WI38 (cell line): ENCODE data around the gene GUCA2B.
A peak's percentile ranks its signal among the peaks of the same experiment; 100 is the strongest.

ENCODE experiments used
- H3K4me3 ChIP-seq: 2 replicates; pipeline ENCODE4 v1.5.1; 2011; ENCODE audit warnings: low read depth, mild to moderate bottlenecking, control low read depth, low read length
- TF ChIP-seq, protein P1 (sequence below): IDR thresholded peaks from 2 replicates; pipeline ENCODE4 v1.5.1; 2012; ENCODE audit warnings: low read depth, mild to moderate bottlenecking, control low read depth, low read length

GUCA2B gene

DNA sequence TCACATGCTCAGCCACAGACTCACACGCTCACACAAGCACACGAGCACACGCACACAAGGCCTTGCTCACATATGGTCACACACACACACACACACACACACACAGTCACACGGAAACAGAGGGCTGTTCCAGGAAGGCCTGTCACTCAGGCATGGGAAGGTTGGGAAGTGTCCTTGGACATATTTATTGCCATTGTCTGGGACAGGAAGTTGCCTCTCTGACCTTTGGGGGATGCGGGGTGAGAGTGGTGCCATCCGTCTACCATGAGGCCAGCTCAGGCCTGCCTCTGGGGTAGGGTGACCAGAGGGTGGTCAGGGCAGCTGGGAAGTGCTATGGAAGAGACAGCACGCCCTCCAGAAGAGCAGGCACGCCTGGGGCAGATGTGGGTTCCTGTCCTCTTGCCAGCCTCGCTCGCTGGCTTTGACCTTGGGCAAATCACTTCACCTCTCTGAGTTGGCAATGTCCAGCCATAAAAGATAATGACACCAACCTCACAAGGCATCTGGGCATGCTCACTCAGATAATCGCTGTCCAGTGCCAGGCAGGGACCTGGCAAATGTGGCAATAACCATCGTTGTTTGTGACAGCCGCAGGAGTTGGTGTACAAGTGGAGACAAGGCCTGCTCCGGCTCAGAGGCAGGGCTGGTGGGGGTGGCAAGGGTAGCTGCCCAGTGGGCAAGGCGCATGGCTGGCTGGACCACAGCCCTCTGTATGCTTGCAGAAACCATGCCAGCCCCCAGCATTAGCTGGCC is 19.3 kb downstream of the GUCA2B start:
- H3K4me3 ChIP-seq = no peak overlapping the region

DNA sequence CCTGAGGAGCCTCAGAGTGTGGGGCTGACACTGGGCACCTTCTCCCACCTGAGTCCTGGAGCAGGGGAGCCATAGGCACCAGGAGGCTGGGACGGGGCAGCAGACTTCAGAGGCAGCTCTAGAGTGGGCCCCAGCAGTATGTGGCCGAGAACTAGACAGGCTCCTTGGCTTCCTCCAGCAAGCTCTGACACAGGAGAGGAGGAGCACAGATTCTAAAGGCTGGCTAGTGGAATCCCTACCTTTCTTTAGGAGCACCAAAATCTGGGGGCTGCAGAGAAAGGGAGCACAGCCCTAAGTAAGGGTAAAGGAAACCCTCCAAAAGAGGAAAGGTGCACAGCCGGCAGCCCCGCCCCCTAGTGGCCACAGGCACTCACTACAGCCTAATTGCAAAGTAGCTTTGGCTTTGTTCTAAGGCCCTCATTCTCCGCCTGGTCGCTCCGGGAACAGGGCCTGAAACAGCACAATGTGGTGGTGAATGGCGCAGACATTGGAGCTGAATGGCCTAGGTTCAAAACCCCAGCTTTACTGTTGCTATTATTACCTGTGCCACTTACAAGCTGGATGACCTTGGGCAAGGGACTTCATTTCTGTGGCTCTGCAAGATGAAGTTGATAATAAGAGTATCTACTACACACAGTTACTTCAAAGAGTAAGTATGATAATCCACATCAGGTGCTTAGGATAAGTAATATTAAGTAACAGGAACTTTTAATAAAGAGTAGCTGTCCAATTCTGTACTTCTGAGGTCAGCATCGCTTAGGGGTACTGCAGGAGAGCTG is 20.1 kb downstream of the GUCA2B start:
- no peak overlapping the region for H3K4me3 ChIP-seq
- TF ChIP-seq, protein P1, sequence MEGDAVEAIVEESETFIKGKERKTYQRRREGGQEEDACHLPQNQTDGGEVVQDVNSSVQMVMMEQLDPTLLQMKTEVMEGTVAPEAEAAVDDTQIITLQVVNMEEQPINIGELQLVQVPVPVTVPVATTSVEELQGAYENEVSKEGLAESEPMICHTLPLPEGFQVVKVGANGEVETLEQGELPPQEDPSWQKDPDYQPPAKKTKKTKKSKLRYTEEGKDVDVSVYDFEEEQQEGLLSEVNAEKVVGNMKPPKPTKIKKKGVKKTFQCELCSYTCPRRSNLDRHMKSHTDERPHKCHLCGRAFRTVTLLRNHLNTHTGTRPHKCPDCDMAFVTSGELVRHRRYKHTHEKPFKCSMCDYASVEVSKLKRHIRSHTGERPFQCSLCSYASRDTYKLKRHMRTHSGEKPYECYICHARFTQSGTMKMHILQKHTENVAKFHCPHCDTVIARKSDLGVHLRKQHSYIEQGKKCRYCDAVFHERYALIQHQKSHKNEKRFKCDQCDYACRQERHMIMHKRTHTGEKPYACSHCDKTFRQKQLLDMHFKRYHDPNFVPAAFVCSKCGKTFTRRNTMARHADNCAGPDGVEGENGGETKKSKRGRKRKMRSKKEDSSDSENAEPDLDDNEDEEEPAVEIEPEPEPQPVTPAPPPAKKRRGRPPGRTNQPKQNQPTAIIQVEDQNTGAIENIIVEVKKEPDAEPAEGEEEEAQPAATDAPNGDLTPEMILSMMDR = peak; percentile 93

More for the DNA sequence above, 19.3 kb downstream of the GUCA2B start:
- TF ChIP-seq, protein P1 = no peak

DNA sequence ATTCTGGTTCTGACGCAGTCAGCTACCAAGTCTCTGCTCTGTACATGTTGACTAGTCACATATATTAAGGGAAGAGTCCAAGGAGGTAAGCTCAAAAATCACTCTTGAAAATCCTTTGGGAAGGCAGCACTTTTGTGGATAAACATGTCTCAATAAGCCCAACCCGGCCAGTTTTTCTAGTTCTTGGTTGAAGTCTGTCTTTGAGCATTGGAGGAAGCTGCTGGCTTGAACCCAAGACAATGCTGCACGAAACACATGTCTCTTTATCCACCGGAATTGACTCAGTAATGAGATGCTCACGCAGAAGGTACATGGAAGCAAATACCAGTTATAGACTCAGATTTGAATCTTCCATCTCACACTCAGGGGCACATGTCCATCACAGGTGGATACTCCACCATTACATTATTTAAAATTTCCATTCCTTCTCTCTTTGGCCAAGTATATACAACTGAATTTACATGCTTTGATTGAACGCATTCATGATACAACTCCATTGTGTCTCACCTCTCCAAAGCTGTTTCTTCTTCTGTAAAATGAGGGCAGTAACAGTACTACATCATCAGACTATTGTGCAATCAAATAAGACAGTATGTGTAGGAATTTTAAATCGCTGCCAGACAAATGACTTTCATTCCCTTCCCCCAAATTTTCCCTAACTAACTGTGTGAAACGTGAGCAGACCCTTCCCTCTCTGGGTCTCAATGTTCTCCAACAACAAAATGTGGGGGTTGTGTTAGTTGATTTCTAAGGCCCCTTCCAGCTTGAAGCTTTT is 20.9 kb downstream of the GUCA2B start:
- H3K4me3 ChIP-seq = no peak overlapping the region
- TF ChIP-seq, protein P1 = no peak

DNA sequence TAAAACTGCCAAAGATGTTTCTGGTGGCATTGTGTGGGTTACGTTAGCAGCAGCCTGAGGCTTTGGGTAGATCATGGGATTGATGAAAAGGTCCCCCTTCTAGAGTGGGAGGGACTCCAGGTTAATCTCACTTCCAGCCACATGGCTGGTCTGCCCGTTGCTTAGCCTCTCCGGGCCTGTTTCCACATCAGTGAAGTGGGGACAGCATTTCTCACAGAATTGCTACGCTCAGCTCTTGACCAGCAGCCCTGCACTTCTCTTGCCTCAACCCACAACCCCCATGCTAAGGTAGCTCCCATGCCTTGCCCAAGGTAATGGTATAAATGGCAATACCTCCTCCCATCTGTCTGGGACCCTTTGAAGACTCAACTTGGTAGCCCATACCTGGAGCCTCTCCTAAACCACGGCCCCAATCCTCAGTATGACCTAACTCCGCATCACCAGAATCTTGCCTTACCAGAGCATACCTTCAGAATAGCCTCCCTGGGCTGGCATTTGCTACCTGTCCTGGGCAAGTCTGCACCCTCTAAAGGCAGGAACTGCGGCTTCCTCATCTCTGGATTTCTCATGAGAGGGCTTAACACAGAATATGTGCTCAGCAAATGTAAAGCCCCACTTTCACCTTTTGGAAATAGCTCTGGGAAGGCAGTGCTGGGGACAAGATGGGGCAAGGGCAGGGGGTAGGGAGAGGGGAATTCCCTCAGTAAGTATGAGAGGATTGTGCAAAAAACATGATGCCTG is 22.3 kb downstream of the GUCA2B start:
- H3K4me3 ChIP-seq = no peak overlapping the region
- TF ChIP-seq, protein P1 = no peak

DNA sequence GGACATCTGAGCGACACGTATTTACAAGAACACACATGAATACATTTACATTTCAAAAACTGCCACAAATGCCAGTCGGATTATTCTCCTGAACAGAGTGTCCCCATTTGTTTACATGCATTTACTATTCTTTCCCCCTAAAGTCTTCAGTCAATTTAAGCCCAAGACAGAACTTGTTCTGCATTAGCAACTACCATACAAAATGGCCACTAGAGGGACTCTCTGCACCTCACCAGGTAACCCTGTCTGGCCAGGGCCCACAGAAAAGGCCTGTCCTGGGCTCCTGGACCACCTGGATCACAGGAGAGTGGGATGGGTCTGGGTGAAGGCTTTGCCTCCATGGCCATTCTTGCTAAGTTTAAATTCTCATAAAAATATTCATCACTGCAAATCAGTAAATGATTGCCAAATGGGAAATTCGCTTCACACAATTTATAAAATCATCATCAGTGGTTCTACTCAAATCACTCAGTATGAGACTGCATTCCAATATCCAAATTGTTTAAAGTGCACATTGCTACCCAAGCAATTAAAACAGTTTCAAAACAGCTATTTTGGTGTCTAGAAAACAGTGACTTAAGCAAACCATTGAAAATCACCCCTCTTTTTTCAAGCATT is 23.8 kb downstream of the GUCA2B start:
- no peak overlapping the region for H3K4me3 ChIP-seq
- TF ChIP-seq, protein P1 = peak; percentile 73

DNA sequence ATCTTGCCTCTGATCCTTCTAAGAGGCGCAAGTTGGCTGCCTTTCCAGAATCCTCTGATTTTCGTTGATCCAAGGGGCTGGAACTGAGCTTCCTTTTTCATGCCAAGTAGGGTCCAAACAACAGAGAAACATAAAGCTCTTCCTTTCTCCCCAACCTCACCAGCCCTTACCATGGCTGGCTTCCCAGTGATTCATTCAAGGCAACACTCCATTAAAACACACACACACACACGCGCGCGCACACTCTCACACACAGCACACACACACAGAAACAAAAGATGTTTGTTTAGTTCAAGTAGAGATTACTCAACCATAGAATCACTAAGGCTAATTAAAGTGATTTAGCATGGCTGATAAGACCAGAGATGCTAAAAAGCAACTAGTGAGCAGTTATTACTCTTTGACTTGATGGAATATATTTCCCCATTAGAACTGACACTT is 24.4 kb downstream of the GUCA2B start:
- TF ChIP-seq, protein P1 = no peak
- H3K4me3 ChIP-seq = no peak overlapping the region
